Endodermal cell (in vitro differentiated cells): Measurements from ENCODE around the gene RPH3AL. TPM values are rescaled to one million over a fixed set of nuclear protein-coding genes. Genes with fewer than 3 reads are reported as not detected.
A peak's percentile ranks its signal among the peaks of the same experiment; 100 is the strongest.

ENCODE experiments used
- DNase-seq: peaks from one replicate; pipeline ENCODE4 v3.0.0-alpha.2; 2017
- H3K27ac ChIP-seq: 2 replicates; pipeline ENCODE4 v1.5.1; 2013; ENCODE audit warnings: mild to moderate bottlenecking, low read depth, low read length, moderate library complexity
- H3K27me3 ChIP-seq: 2 replicates; pipeline ENCODE4 v1.6.1; 2013; ENCODE audit warnings: mild to moderate bottlenecking, low read length, moderate library complexity; ENCODE audit not compliant: insufficient read depth, control insufficient read depth, poor library complexity, severe bottlenecking
- H3K36me3 ChIP-seq: 2 replicates; pipeline ENCODE4 v1.7.0; 2013; ENCODE audit warnings: mild to moderate bottlenecking, low read length, moderate library complexity; ENCODE audit not compliant: control insufficient read depth, insufficient read depth
- H3K4me1 ChIP-seq: one replicate; pipeline ENCODE4 v1.7.0; 2013; ENCODE audit warnings: low read length; ENCODE audit not compliant: control insufficient read depth, insufficient read depth
- H3K4me3 ChIP-seq: 2 replicates; pipeline ENCODE4 v1.5.1; 2013; ENCODE audit warnings: mild to moderate bottlenecking, low read length, moderate library complexity
- H3K9ac ChIP-seq: 2 replicates; pipeline ENCODE4 v1.6.1; 2013; ENCODE audit warnings: mild to moderate bottlenecking, low read length, moderate library complexity; ENCODE audit not compliant: poor library complexity, severe bottlenecking; ENCODE audit errors: extremely low read depth
- H3K9me3 ChIP-seq: 2 replicates; pipeline ENCODE4 v1.6.1; 2013; ENCODE audit warnings: mild to moderate bottlenecking, low read length, moderate library complexity; ENCODE audit not compliant: control insufficient read depth
- H3K27ac Mint-ChIP-seq: 2 replicates; pipeline ENCODE4 v1.8.0; 2020; ENCODE audit warnings: mixed read lengths
- H3K27me3 Mint-ChIP-seq: 2 replicates; pipeline ENCODE4 v1.8.0; 2021; ENCODE audit warnings: mild to moderate bottlenecking, mixed read lengths; ENCODE audit not compliant: insufficient read depth
- H3K36me3 Mint-ChIP-seq: 2 replicates; pipeline ENCODE4 v1.8.0; 2020; ENCODE audit warnings: low read depth, mixed read lengths
- H3K4me1 Mint-ChIP-seq: 2 replicates; pipeline ENCODE4 v1.8.0; 2020; ENCODE audit warnings: mixed read lengths
- H3K4me3 Mint-ChIP-seq: 2 replicates; pipeline ENCODE4 v1.8.0; 2020; ENCODE audit warnings: mild to moderate bottlenecking, moderate library complexity, mixed read lengths
- H3K9me3 Mint-ChIP-seq: 2 replicates; pipeline ENCODE4 v1.8.0; 2020; ENCODE audit warnings: mild to moderate bottlenecking, mixed read lengths
- WGBS, 2 experiments: methylation state at CpG; one replicate each; pipeline versions ENCODE4 v1.1.5 to v1.1.7; 2013; ENCODE audit warnings: missing lambda C conversion rate in 2 of 2, mixed read lengths in 1 of 2; ENCODE audit not compliant: insufficient coverage in 1 of 2, insufficient read length in 1 of 2; 5-methylcytosine and 5-hydroxymethylcytosine counted together
- total RNA-seq, 2 donors: library from RNA; stranded (reverse); fragmentation: NEBNext Ultra II Directional in 1 of 2; extraction: Animal tissue kit (Norgen Biotek cat#: 25700) in 1 of 2; gene quantifications; 2 replicates in 1 of 2; 3 replicates in 1 of 2; pipeline ENCODE4 v1.2.1, GENCODE V29; 2021
- TF ChIP-seq, protein P1 (sequence below): fragments of 200-600 bp; sonication (generic); conservative IDR thresholded peaks from 2 replicates; pipeline ENCODE4 v1.5.0; 2021; ENCODE audit warnings: antibody characterized with exemption, mild to moderate bottlenecking

RPH3AL gene
- total RNA-seq, 2 donors from 2014 or later: 14.7 to 16.9 TPM

DNA sequence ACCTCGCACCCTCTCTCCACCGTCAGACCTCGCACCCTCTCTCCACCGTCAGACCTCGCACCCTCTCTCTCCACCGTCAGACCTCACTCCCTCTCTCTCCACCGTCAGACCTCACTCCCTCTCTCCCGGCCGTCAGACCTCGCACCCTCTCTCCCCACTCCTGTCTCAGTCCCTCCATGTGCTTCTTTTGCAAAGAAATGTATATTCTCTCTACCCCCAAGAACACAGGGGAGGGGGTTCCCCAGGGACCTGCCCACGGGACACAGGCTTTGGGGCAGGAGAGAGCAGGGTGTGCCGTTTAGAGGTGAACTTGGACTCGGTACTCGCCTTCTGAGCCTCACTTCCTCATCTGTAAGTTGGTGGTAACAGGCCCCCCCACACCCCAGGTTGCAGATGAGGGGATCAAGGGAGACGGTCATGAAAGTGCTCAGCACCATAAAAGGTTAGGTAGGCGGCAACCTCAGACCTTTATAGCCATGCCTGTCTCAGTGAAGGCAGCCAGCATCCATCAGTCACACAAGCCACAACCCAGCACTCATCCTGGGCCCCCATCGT lies 63.7 kb downstream of the RPH3AL start:
- WGBS, 2 experiments: 86 to 100% methylated on average over 3 to 12 of the region's 17 CpGs
- DNase-seq: no peak
- no peak overlapping the region for H3K27ac Mint-ChIP-seq
- no peak overlapping the region for H3K4me3 ChIP-seq
- no peaks in the 10 kb centered on the region for H3K4me1 ChIP-seq
- H3K36me3 Mint-ChIP-seq: peaks cover 3% of the 10 kb centered on the region
- no peaks in the 10 kb centered on the region for H3K36me3 ChIP-seq
- H3K4me1 Mint-ChIP-seq: no peaks in the 10 kb centered on the region
- no peak overlapping the region for H3K9ac ChIP-seq
- no peaks in the 10 kb centered on the region for H3K9me3 Mint-ChIP-seq
- no peaks in the 10 kb centered on the region for H3K9me3 ChIP-seq
- no peaks in the 10 kb centered on the region for H3K27me3 Mint-ChIP-seq
- no peak overlapping the region for H3K4me3 Mint-ChIP-seq
- H3K27ac ChIP-seq: no peak overlapping the region
- TF ChIP-seq, protein P1, sequence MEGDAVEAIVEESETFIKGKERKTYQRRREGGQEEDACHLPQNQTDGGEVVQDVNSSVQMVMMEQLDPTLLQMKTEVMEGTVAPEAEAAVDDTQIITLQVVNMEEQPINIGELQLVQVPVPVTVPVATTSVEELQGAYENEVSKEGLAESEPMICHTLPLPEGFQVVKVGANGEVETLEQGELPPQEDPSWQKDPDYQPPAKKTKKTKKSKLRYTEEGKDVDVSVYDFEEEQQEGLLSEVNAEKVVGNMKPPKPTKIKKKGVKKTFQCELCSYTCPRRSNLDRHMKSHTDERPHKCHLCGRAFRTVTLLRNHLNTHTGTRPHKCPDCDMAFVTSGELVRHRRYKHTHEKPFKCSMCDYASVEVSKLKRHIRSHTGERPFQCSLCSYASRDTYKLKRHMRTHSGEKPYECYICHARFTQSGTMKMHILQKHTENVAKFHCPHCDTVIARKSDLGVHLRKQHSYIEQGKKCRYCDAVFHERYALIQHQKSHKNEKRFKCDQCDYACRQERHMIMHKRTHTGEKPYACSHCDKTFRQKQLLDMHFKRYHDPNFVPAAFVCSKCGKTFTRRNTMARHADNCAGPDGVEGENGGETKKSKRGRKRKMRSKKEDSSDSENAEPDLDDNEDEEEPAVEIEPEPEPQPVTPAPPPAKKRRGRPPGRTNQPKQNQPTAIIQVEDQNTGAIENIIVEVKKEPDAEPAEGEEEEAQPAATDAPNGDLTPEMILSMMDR: no peak
- H3K27me3 ChIP-seq: no peaks in the 10 kb centered on the region

DNA sequence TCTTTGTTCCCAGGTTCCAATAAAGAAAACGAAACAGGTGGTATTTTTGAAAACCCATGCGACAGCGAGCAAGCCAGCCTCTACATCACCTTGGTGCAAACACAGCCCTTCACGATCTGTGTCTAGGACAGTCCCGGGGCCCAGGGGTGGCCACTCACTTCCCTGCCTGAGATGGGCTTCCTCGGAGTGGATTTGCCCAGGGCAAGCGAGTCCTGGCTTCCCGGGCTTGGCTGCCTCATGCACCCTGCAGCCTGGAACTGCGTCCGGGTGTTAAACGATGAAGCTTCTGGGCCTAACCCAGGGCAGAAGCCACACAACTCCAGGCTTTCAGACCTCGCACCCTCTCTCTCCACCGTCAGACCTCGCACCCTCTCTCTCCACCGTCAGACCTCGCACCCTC lies 66.0 kb downstream of the RPH3AL start:
- H3K9me3 Mint-ChIP-seq: no peaks in the 10 kb centered on the region
- 89 to 96% methylated on average over 7 to 11 of the region's 16 CpGs for WGBS, 2 experiments
- no peak overlapping the region for H3K4me3 Mint-ChIP-seq
- no peaks in the 10 kb centered on the region for H3K36me3 ChIP-seq
- H3K36me3 Mint-ChIP-seq: peaks cover 10% of the 10 kb centered on the region
- TF ChIP-seq, protein P1: no peak
- H3K27me3 Mint-ChIP-seq: no peaks in the 10 kb centered on the region
- H3K27ac ChIP-seq: no peak overlapping the region
- no peak overlapping the region for H3K27ac Mint-ChIP-seq
- no peaks in the 10 kb centered on the region for H3K4me1 ChIP-seq
- H3K27me3 ChIP-seq: no peaks in the 10 kb centered on the region
- H3K4me3 ChIP-seq: no peak overlapping the region
- no peak overlapping the region for H3K9ac ChIP-seq
- DNase-seq: no peak
- H3K4me1 Mint-ChIP-seq: no peaks in the 10 kb centered on the region
- H3K9me3 ChIP-seq: no peaks in the 10 kb centered on the region

DNA sequence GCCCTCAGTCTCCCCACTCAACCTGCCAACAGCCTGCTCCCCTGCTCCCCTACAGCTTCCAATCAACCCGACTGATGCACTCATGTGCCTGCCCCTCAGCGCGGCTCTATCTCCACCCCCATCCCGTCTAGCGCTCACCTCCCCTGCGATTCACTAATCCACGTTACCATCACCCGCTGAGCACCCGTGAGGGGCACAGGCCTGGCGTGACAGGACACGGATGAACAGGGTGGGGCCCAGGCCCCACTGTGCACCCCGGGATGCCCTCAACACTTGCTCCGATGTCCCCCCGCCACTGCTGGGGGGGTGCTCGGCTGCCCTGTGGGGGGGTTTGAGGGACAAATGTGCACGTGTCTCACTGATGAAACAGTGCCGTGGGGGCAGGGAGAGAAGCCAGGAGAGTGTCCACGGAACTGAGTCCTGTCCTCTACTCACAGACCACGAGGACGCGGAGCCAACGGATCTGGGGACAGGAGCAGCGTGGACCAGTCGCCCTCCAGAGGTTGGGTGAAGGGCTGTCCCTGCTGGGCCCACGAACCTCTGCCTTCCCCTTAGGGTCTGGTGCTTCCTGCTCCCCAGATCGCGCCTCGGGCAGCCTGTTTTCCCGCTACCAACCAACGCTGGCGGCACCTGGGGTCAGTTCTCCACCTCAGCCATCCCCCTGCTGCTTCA lies 66.7 kb downstream of the RPH3AL start:
- TF ChIP-seq, protein P1: peak; percentile 25
- H3K4me1 Mint-ChIP-seq: no peaks in the 10 kb centered on the region
- H3K27ac Mint-ChIP-seq: no peak overlapping the region
- H3K9me3 Mint-ChIP-seq: no peaks in the 10 kb centered on the region
- WGBS, 2 experiments: 82 to 85% methylated on average over 9 to 31 of the region's 31 CpGs
- no peaks in the 10 kb centered on the region for H3K9me3 ChIP-seq
- H3K4me3 Mint-ChIP-seq: no peak overlapping the region
- H3K27ac ChIP-seq: no peak overlapping the region
- no peak for DNase-seq
- peaks cover 11% of the 10 kb centered on the region for H3K36me3 Mint-ChIP-seq
- H3K4me1 ChIP-seq: no peaks in the 10 kb centered on the region
- H3K36me3 ChIP-seq: no peaks in the 10 kb centered on the region
- H3K27me3 Mint-ChIP-seq: no peaks in the 10 kb centered on the region
- H3K27me3 ChIP-seq: no peaks in the 10 kb centered on the region
- H3K4me3 ChIP-seq: no peak overlapping the region
- H3K9ac ChIP-seq: no peak overlapping the region
